HG02943 (cell line): ENCODE data around the gene ZSCAN5A.
A peak's percentile ranks its signal among the peaks of the same experiment; 100 is the strongest.
"Not testable (repeated sequence)": the region's sequence is repeated elsewhere in the genome, so short reads cannot be mapped to it uniquely, and the experiment has no call there.

Source experiments
- ATAC-seq: cut with Tn5 transposase; IDR thresholded peaks from one replicate; pipeline ENCODE4 v1.9.1; 2021; ENCODE audit warnings: mild to moderate bottlenecking, low read depth, moderate library complexity; ENCODE audit not compliant: unreplicated experiment

Gene ZSCAN5A

DNA sequence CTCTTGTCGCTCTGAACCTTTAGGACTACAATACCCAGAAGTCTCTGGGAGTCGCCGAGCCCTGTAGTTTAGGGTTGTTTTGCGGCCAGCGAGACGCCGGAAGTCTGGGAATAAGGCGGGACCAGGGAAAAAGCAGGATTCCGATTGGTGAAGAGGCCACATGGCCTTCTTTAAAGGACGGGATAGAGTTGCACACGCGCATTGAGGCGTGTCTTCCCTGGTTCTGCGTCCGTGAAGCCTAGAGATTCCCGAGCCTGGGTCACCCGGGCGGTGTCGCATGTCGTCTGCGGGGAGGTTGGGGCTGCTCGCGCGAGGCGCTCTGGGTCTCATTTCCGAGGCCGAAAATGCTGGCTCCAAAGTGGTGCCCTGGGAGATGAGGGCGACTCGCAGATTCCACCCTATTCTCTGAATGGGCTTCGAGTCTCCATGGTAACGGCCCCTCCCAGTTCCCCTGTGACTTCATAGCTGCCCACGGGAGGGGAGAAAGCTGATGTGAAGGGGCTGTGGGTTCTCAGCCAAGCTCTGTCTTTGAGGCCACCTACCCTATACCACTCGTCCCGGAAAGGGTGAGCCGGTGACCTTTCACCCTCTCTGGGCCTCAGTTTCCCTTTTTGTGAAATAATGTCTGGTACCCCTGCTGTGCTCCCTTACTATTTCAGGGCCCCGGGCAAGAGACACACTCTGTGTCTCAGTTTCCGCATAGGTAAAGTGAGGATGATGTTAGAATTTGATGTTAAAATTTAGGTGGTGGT lies 614 bp upstream of the ZSCAN5A start:
- ATAC-seq = peak; percentile 76

- no peak for ATAC-seq
Measured at GRCh38 chr19:56314018-56314380, 640 bp downstream of the ZSCAN5A start.

DNA sequence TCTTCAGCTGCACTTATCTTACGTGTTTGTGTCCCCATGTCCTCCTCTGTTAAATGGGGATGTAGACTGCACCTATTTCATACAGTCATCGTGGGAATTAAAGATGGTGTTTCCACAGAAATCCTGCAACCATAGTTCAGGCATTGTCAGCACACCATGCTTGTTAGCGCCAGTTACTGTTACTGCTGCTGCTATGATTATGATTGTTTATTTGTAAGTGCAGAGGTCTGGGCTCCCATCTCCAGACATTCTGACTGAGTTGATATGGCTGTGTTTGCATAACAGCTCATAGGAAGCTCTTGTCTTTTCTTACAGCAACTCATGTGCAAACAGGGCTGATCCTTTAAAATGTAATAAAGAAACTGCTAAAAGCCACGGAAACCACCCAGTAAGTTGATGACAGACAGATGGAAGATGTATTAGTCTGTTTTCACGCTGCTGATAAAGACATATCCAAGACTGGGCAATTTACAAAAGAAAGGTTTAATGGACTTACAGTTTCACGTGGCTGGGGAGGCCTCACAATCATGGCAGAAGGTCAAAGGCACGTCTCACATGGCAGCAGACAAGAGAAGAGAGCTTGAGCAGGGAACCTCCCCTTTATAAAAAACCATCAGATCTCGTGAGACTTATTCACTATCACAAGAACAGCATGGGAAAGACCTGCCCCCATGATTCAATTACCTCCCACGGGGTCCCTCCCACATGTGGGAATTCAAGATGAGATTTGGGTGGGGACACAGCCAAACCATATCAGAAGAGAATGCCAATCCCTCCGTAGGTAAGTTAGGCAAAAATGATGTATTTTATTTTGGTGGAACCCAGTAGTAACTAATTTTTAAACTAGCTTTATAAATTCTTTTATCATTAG lies 1.6 kb downstream of the ZSCAN5A start:
- ATAC-seq = no peak

- no peak for ATAC-seq
Measured at GRCh38 chr19:56312342-56312741, 2.3 kb downstream of the ZSCAN5A start.

GRCh38 chr19:56310462-56310861 lies 4.2 kb downstream of the ZSCAN5A start:
- no peak for ATAC-seq

- no peak for ATAC-seq
Measured at GRCh38 chr19:56309511-56310185, 5.0 kb downstream of the ZSCAN5A start.

DNA sequence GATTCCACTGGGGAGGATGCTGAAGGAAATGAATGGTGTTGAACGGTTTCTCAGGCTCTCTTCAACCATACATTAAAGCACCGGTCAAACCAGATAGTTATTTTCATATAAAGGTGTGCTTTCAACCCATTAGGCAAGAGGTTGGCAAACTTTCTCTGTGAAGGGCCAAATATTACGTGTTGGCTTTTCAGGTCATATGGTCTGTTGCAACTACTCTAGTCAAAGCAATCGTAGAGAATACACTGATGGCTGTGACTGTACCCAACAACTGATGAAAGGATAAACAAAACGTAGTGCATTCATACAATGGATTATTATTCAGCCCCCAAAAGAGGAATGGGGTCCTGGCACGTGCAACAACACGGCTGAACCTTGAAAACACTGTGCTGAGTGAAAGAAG lies 5.8 kb downstream of the ZSCAN5A start:
- ATAC-seq = no peak

GRCh38 chr19:56307062-56307461 lies 7.6 kb downstream of the ZSCAN5A start:
- not testable (repeated sequence) for ATAC-seq

DNA sequence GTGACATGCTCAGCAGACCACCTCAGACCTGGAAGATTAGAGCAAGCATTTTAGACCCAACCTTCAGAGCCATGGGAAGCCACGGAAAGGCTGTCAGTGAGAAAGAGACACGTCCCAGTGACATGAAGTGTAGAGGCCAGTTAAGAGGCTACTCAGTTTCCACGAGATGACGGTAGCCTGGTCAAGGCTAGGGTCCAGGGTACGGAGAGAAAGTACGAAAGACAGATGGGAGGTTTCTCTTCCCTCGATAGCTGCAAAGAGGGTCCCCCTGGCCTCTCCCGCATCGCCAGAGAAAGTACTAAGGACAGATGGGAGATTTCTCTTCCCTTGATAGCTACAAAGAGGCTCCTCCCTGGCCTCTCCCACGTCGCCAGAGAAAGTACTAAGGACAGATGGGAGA lies 8.6 kb downstream of the ZSCAN5A start:
- ATAC-seq = no peak

- no peak for ATAC-seq
Measured at GRCh38 chr19:56304243-56304642, 10.4 kb downstream of the ZSCAN5A start.

DNA sequence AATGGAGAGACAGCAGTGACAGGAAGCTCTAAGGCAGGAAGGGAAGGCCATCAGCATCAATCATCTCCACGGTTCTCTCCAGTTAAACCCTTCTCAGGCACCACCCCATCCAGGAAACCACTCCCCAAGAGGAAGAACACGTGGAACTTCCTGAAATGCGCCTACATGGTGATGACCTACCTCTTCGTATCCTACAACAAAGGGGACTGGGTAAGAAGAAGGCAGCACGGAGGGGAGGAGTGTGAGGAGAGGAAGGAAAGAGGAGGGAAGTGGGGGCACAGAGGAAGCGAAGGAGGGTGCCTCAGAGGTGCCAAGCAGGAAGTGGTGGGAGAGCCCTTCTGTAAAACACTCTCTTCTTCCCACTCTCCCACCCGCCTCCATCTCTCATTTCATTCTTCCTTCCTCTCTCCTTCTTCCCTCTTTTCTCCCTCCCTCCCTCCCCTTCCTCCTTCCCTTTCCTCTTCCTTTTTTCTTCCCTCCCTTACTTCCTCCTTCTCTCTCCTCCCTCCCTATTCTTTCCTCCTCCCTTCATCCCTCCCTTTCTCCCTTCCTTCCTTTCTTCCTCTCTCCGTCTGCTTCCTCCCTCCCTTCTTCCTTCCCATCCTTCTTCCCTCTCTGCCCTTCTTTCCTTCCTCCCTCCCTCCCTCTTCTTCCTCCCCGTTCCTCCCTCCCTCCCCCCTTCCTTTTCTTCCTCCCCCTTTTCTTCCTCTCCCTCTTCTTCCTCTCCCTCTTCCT lies 12.6 kb downstream of the ZSCAN5A start:
- ATAC-seq = no peak

- ATAC-seq = no peak
Measured at GRCh38 chr19:56301155-56301554, 13.5 kb downstream of the ZSCAN5A start.

- no peak for ATAC-seq
Measured at GRCh38 chr19:56299688-56300087, 15.0 kb downstream of the ZSCAN5A start.

DNA sequence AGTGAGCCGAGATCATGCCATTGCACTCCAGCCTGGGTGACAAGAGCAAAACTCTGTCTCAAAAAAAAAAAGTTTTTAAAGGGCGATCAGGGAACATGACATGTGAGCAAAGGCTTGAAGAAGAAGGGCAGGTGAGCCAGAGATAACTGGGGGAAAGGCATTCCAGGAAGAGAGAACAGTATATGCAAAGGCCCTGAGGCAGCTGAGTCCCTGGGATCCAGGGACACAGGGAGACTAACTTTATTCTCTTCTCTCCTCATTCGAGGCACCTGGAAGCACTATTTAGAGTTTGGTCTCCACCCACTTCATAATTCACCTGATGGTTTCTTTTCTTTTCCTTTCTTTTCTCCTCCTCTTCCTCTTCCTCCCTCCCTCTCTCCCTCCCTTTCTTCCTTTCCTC lies 17.6 kb downstream of the ZSCAN5A start:
- ATAC-seq = no peak

- ATAC-seq = no peak
Measured at GRCh38 chr19:56295531-56296455, 18.8 kb downstream of the ZSCAN5A start.

- ATAC-seq = no peak
Measured at GRCh38 chr19:56294549-56294948, 20.1 kb downstream of the ZSCAN5A start.

DNA sequence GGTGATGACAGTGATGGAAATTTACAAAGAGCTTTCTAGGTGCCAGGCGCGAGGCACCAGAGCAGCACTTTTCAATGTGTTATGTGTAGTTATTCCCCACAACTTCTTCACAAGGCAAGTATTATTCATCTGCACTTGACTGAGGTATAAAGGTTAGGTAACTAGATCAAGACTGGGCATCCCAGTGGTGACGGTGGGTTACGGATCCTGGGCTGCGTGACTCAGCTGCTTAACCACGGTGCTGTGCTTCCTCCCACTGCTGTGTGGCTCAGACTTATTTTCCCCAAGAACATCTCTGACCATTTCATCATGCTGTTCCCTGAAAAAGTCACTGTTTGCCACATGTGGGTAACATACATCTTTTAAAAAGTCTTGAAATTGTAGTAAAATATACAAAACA lies 22.8 kb downstream of the ZSCAN5A start:
- no peak for ATAC-seq

GRCh38 chr19:56290104-56290503 lies 24.5 kb downstream of the ZSCAN5A start:
- no peak for ATAC-seq

GRCh38 chr19:56284746-56285145 lies 29.9 kb downstream of the ZSCAN5A start:
- ATAC-seq = no peak

GRCh38 chr19:56282809-56283208 lies 31.8 kb downstream of the ZSCAN5A start:
- ATAC-seq = no peak
